WI38 (cell line): Measurements from ENCODE around the gene GRM4.

Experiments
- H3K4me3 ChIP-seq: 2 replicates; pipeline ENCODE4 v1.5.1; 2011; ENCODE audit warnings: low read depth, mild to moderate bottlenecking, control low read depth, low read length
- CTCF ChIP-seq: IDR thresholded peaks from 2 replicates; pipeline ENCODE4 v1.5.1; 2012; ENCODE audit warnings: low read depth, mild to moderate bottlenecking, control low read depth, low read length

GRM4 gene

GRCh38 chr6:34052918-34053608, 92.8 kb downstream of the GRM4 start:
- H3K4me3 ChIP-seq: no peak overlapping the region
- TF ChIP-seq CTCF: no peak

- TF ChIP-seq CTCF: no peak
- no peak overlapping the region for H3K4me3 ChIP-seq
Observed at GRCh38 chr6:34052071-34052825, 93.6 kb downstream of the GRM4 start.

DNA sequence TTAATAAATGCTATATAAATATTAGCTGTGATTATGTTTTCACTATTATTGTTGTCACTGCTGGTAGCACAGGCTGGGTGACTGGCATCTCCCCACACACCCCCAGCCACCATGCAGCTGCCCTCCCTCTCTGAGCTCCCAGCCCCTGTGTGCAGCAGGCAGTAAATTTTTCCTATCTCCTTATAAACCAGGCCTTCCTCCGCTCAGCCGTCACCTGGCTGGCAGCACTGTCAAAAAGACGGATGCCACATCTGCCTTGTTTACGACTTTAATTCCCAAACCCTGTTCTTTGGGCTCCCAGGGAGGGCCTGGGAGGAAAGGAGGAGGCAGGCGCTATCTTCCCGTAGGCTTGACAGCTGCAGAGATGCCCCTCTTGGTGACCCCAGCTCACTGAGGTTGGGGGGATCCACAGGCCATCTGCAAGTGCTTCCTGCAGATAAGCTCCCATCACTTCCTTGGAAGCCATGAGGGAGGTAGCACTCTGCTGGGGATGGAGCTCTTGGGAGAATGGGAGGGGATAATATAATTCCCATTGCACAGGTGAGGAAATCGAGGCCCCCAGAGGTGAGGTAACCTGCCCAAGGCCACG, 94.5 kb downstream of the GRM4 start:
- H3K4me3 ChIP-seq: no peak overlapping the region
- no peak for TF ChIP-seq CTCF

GRCh38 chr6:34050691-34051090, 95.2 kb downstream of the GRM4 start:
- H3K4me3 ChIP-seq: no peak overlapping the region
- TF ChIP-seq CTCF: no peak

DNA sequence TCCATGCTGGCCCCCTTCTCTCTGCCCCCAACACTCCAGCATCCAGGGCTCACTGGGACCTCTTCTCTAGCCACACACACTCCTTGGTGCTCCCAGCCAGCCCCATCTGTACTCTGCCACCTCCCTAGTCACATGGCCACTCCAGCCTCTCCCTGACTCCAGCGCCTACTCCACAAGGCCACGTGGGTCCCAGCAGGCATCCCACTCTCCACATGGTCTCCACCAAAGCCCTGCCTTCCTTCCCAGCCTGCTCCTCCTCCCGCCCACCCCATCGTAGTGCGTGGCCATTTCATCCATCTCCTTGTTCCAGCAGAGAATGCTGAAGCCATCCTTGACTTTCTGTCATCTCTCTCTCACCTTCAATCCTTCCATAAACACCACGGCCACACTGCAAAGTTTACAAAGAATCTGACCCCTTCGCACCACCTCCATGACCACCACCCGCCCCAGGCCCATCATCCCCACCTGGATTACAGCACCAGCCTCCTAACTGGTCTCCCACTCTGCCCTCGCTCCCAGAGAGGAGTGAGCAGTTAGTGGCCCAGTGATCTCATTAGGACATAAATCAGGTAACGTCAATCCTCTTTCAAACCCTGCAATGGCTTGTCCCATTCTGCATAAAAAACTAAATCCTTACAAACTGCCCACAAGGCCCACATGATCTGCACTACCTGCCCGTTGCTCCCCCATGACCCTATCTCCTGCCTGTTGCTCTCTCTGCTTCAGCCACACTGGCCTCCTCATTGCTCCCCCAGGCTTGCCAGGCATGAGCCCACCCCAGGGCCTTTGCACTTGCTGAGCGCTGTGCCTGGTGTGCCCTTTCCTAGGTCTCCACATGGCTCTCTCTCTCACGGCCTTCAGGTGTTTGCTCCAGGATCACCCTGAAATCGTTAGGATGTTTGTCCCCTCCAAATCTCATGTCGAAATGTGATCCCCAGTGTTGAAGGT, 96.2 kb downstream of the GRM4 start:
- H3K4me3 ChIP-seq: no peak overlapping the region
- no peak for TF ChIP-seq CTCF

DNA sequence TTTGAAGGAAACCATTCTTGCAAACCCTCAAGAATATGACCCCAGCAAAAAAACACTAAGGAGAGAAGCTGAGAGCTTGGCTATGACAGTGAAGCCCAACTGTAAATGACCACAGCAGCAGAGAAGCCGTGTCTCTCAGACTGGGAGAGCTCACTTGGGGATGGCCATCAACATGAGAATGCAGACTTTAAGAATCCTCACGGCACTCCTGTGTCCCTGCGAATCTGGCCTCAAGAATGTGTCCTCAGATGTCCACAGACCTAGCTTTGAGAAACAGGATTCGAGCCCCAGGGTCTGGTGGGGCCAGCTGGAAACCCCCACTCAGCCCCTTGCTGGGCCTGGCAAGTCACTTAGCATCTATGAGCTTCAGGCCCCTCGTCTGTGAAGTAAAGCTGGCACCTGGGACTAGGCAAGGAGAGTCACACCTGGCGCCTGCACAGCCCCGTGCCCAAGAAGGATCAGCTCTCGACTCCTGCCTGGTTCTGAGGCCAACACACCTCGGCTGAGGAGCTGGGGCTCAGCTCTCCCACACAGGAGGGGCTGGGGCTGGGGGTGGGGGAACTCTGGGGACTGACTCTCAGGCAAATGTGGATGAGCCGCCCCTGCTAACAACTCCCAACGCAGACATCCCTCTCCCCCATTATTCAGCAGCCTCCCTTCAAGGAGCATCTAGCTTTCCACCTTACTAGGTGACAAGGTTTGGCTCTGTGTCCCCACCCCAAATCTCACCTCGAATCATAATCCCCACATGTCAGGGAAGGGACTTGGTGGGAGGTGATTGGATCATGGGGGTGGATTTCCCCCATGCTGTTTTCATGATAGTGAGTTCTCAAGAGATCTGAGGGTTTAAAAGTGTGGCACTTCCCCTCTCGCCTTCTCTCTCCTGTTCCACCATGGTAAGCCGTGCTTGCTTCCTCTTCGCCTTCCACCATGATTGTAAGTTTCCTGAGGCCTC, 97.7 kb downstream of the GRM4 start:
- H3K4me3 ChIP-seq: no peak overlapping the region
- TF ChIP-seq CTCF: no peak
